ENCODE results near the gene MRPL52. TPM values are rescaled to one million over a fixed set of nuclear protein-coding genes. Genes with fewer than 3 reads are reported as not detected.
"Not testable (repeated sequence)": the region's sequence is repeated elsewhere in the genome, so short reads cannot be mapped to it uniquely, and the experiment has no call there.

Gene MRPL52
- total RNA-seq, 1 experiment from 2014 or later = 134 TPM

- Histone ChIP-seq H3K79me2 (ENCODE audit: insufficient read depth, low read length) (no peaks in the 10 kb centered on the region), H3K9ac (ENCODE audit: low read length) (no peak overlapping the region), H2AFZ (ENCODE audit: low read depth, low read length, poor library complexity, severe bottlenecking) (no peak overlapping the region), H3K36me3 (ENCODE audit: control insufficient read depth in 1 of 2, insufficient read depth in 2 of 2, low read length in 2 of 2) (no peaks in the 10 kb centered on the region), H3K4me2 (ENCODE audit: low read length) (no peak overlapping the region), H3K4me1 (ENCODE audit: control insufficient read depth in 1 of 2, insufficient read depth in 2 of 2, low read length in 2 of 2) (peaks cover 3 to 19% of the 10 kb centered on the region in 2 experiments; a peak in 2 of 4 replicates), H3K27ac (ENCODE audit: low read depth, low read length) (no peak overlapping the region), H4K20me1 (ENCODE audit: insufficient read depth) (no peaks in the 10 kb centered on the region), H3K27me3 (ENCODE audit: insufficient read depth, low read length) (no peaks in the 10 kb centered on the region), H3K9me2 (ENCODE audit: insufficient read depth) (no peaks in the 10 kb centered on the region), H3K9me3 (ENCODE audit: control insufficient read depth in 1 of 2, insufficient read depth in 1 of 2, low read depth in 1 of 2, low read length in 2 of 2) (no peaks in the 10 kb centered on the region), H3K4me3 (replicated peaks in 1 of 2; ENCODE audit: low read depth in 1 of 2, low read length in 2 of 2) (no peak overlapping the region)
- ChIA-PET POLR2A (interaction anchor here (1.1 kb wide), 1 partner anchor 205 kb away, joined by 3 read pairs; no protein-coding TSS in a partner anchor), RAD21 (ENCODE audit: low non-redundant PET in 1 of 2, low total read pairs in 2 of 2, uncharacterized antibody in 2 of 2, unreplicated experiment in 2 of 2) (no interaction called here), CTCF (interaction anchor here (1.2 kb wide), 1 partner anchor 49 kb away, joined by 3 read pairs; no protein-coding TSS in a partner anchor)
- ATAC-seq (no peak), DNase-seq (ENCODE audit: low read depth, low spot score) (no peak)
- intact Hi-C loops (cut with micrococcal nuclease) = no loop called here
- no TSS peak for BruUV-seq (replicated peaks)
- TF ChIP-seq EZH2 (IDR thresholded peaks at IDR 0.05) = no peak
- TF ChIP-seq ZNF274 (IDR thresholded peaks at IDR 0.05; ENCODE audit: low read depth, low read length) = no peak
- TF ChIP-seq CEBPB (IDR thresholded peaks at IDR 0.05; ENCODE audit: low read depth) = no peak
- no peak for TF ChIP-seq EZH2phosphoT487 (IDR thresholded peaks at IDR 0.05; ENCODE audit: borderline replicate concordance)
- no peak for TF ChIP-seq ZFX (IDR thresholded peaks at IDR 0.05)
- TF ChIP-seq JUND (IDR thresholded peaks at IDR 0.05) = no peak
- no peak for TF ChIP-seq SP1 (IDR thresholded peaks at IDR 0.05; ENCODE audit: low read depth)
- no peak for TF ChIP-seq POLR2AphosphoS5 (IDR thresholded peaks at IDR 0.05; ENCODE audit: low read depth, low read length)
- no peak for TF ChIP-seq ELF1 (IDR thresholded peaks at IDR 0.05; ENCODE audit: borderline replicate concordance, low read depth)
- TF ChIP-seq, protein P1, sequence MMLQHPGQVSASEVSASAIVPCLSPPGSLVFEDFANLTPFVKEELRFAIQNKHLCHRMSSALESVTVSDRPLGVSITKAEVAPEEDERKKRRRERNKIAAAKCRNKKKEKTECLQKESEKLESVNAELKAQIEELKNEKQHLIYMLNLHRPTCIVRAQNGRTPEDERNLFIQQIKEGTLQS (IDR thresholded peaks at IDR 0.05) = no peak
- no peak for TF ChIP-seq POLR2A (IDR thresholded peaks at IDR 0.05; ENCODE audit: borderline replicate concordance, extremely low read depth, insufficient read depth, insufficient read length)
- TF ChIP-seq SRF (IDR thresholded peaks at IDR 0.05; ENCODE audit: low read depth) = no peak
Observed at GRCh38 chr14:22856428-22856827, 26.7 kb downstream of the MRPL52 start.

GRCh38 chr14:22860377-22860776 is 30.7 kb downstream of the MRPL52 start:
- BruUV-seq (replicated peaks); H3K9me2 ChIP-seq (ENCODE audit: insufficient read depth); H2AFZ ChIP-seq (ENCODE audit: low read depth, low read length, poor library complexity, severe bottlenecking); H3K4me2 ChIP-seq (ENCODE audit: low read length); DNase-seq (ENCODE audit: low read depth, low spot score); H3K4me1 ChIP-seq (ENCODE audit: control insufficient read depth in 1 of 2, insufficient read depth in 2 of 2, low read length in 2 of 2); H3K27me3 ChIP-seq (ENCODE audit: insufficient read depth, low read length); H3K9me3 ChIP-seq (ENCODE audit: control insufficient read depth in 1 of 2, insufficient read depth in 1 of 2, low read depth in 1 of 2, low read length in 2 of 2); H3K4me3 ChIP-seq (replicated peaks in 1 of 2; ENCODE audit: low read depth in 1 of 2, low read length in 2 of 2); H3K27ac ChIP-seq (ENCODE audit: low read depth, low read length); CTCF ChIA-PET; ATAC-seq; H3K9ac ChIP-seq (ENCODE audit: low read length); H3K79me2 ChIP-seq (ENCODE audit: insufficient read depth, low read length); intact Hi-C loops (cut with micrococcal nuclease); RAD21 ChIA-PET (ENCODE audit: low non-redundant PET in 1 of 2, low total read pairs in 2 of 2, uncharacterized antibody in 2 of 2, unreplicated experiment in 2 of 2); H3K36me3 ChIP-seq (ENCODE audit: control insufficient read depth in 1 of 2, insufficient read depth in 2 of 2, low read length in 2 of 2); H4K20me1 ChIP-seq (ENCODE audit: insufficient read depth): not testable (repeated sequence)
- POLR2A ChIA-PET = interaction anchor here (1.3 kb wide), 1 partner anchor 11 kb away, joined by 3 read pairs; the partner anchor contains the start of gene LRP10
